Endothelial cell of umbilical vein (primary cell): ENCODE data around the gene KCNMB3. TPM values are rescaled to one million over a fixed set of nuclear protein-coding genes. Genes with fewer than 3 reads are reported as not detected.

Source experiments
- BruUV-seq: library from RNA; stranded (reverse); fragments of 400-500 nt; replicated peaks from 2 replicates; lab custom pipeline; 2021; lab: Mats Ljungman, UMichigan
- CTCF ChIA-PET: fragments of 300-600, 350-600 bp; sonication (Branson Sonifier 250); formaldehyde crosslinking; loops from one replicate; lab custom pipeline; 2021; ENCODE audit warnings: antibody characterized with exemption, inconsistent platforms; lab: Charles Lee
- POLR2A ChIA-PET: fragments of 300-600, 350-600 bp; sonication (Branson Sonifier 250); formaldehyde crosslinking; loops from one replicate; lab custom pipeline; 2021; ENCODE audit warnings: antibody characterized with exemption, inconsistent platforms; lab: Charles Lee
- DNase-seq: peaks from one replicate; pipeline ENCODE4 v3.0.0-alpha.2; 2011; ENCODE audit warnings: low read depth, low spot score
- FAIRE-seq: peaks from 2 replicates; lab custom pipeline; 2011; peaks lifted over from hg19 to GRCh38; lab: Jason Lieb, UNC
- H2AFZ ChIP-seq: 2 replicates; pipeline ENCODE4 v1.6.0; 2012; ENCODE audit warnings: low read depth, low read length, control low read depth, inconsistent platforms
- H3K27ac ChIP-seq: 2 replicates; pipeline ENCODE4 v1.5.1; 2011; ENCODE audit warnings: low read depth, mild to moderate bottlenecking, control low read depth, low read length, moderate library complexity; ENCODE audit not compliant: insufficient read depth
- H3K27me3 ChIP-seq, 2 experiments: 2 replicates each; pipeline versions ENCODE4 v1.6.0 to v1.6.1; 2011; ENCODE audit warnings: low read length in 2 of 2, mixed read lengths in 1 of 2; ENCODE audit not compliant: control insufficient read depth in 2 of 2, insufficient read depth in 2 of 2
- H3K36me3 ChIP-seq, 2 experiments: 2 replicates in 1 of 2; 3 replicates in 1 of 2; pipeline ENCODE4 v1.5.1; 2011; ENCODE audit warnings: low read length in 2 of 2, mild to moderate bottlenecking in 1 of 2, moderate library complexity in 1 of 2; ENCODE audit not compliant: control insufficient read depth in 2 of 2, insufficient read depth in 2 of 2; ENCODE audit errors: extremely low read depth in 1 of 2
- H3K4me1 ChIP-seq: 3 replicates; pipeline ENCODE4 v1.5.1; 2011; ENCODE audit warnings: mild to moderate bottlenecking, low read length; ENCODE audit not compliant: control insufficient read depth, insufficient read depth; ENCODE audit errors: extremely low read depth
- H3K4me2 ChIP-seq: 2 replicates; pipeline ENCODE4 v1.6.1; 2011; ENCODE audit warnings: low read length, control low read depth, mixed read lengths; ENCODE audit not compliant: insufficient read depth
- H3K4me3 ChIP-seq, 3 experiments: fragments of 200-600 bp in 1 of 3; sonication (generic), shearing (Covaris generic) in 1 of 3; replicated peaks in 1 of 3; 2 replicates each; pipeline ENCODE4 v1.5.1; 2011 to 2016; ENCODE audit warnings: control low read depth in 3 of 3, low read length in 3 of 3, mild to moderate bottlenecking in 2 of 3, inconsistent platforms in 1 of 3, low read depth in 1 of 3, moderate library complexity in 1 of 3; ENCODE audit not compliant: insufficient read depth in 1 of 3
- H3K79me2 ChIP-seq: 2 replicates; pipeline ENCODE4 v1.6.0; 2012; ENCODE audit warnings: low read length, inconsistent platforms; ENCODE audit not compliant: control insufficient read depth, insufficient read depth
- H3K9ac ChIP-seq: replicated peaks from 2 replicates; pipeline ENCODE3; 2011; ENCODE audit warnings: low read length, control low read depth; ENCODE audit not compliant: insufficient read depth; ENCODE audit errors: extremely low read depth
- H3K9me1 ChIP-seq: replicated peaks from 3 replicates; pipeline ENCODE4 v1.6.0; 2011; ENCODE audit warnings: mild to moderate bottlenecking, low read length; ENCODE audit not compliant: control insufficient read depth, insufficient read depth; ENCODE audit errors: extremely low read depth
- H3K9me3 ChIP-seq: replicated peaks from 2 replicates; pipeline ENCODE4 v1.5.1; 2012; ENCODE audit warnings: low read length, inconsistent platforms; ENCODE audit not compliant: control insufficient read depth, insufficient read depth
- H4K20me1 ChIP-seq: replicated peaks from 2 replicates; pipeline ENCODE3; 2011; ENCODE audit warnings: mild to moderate bottlenecking, low read length; ENCODE audit not compliant: control insufficient read depth, insufficient read depth; ENCODE audit errors: extremely low read depth
- CTCF ChIP-seq, 2 donors: IDR thresholded peaks; 1 replicate in 1 of 2; 2 replicates in 1 of 2; pipeline ENCODE4 v1.5.1; 2011; ENCODE audit warnings: low read length in 2 of 2, mild to moderate bottlenecking in 2 of 2, moderate library complexity in 2 of 2, control low read depth in 1 of 2, inconsistent platforms in 1 of 2, low read depth in 1 of 2; ENCODE audit not compliant: insufficient read depth in 1 of 2; ENCODE audit errors: extremely low read depth in 1 of 2
- EZH2 ChIP-seq: IDR thresholded peaks from 2 replicates; pipeline ENCODE4 v1.6.1; 2012; ENCODE audit warnings: borderline replicate concordance, low read depth, mild to moderate bottlenecking, moderate library complexity, low read length, inconsistent platforms; ENCODE audit not compliant: severe bottlenecking
- FOS ChIP-seq: IDR thresholded peaks from 2 replicates; pipeline ENCODE4 v1.6.1; 2011; ENCODE audit warnings: mild to moderate bottlenecking, low read length, moderate library complexity, borderline replicate concordance; ENCODE audit not compliant: insufficient read depth
- GATA2 ChIP-seq: IDR thresholded peaks from 2 replicates; pipeline ENCODE4 v1.7.0; 2011; ENCODE audit warnings: low read depth, mild to moderate bottlenecking, moderate library complexity, mixed read lengths, low read length; ENCODE audit not compliant: insufficient read length, insufficient read depth
- JUN ChIP-seq: IDR thresholded peaks from 2 replicates; pipeline ENCODE4 v1.6.1; 2011; ENCODE audit warnings: borderline replicate concordance, low read depth; ENCODE audit not compliant: insufficient read length, insufficient read depth
- MAX ChIP-seq: IDR thresholded peaks from 2 replicates; pipeline ENCODE4 v1.6.1; 2011; ENCODE audit not compliant: insufficient read depth, insufficient read length
- MYC ChIP-seq: IDR thresholded peaks from one replicate; pipeline ENCODE4 v1.6.1; 2011; ENCODE audit warnings: mild to moderate bottlenecking, low read depth, low read length
- POLR2A ChIP-seq: IDR thresholded peaks from 2 replicates; pipeline ENCODE4 v1.6.1; 2012; ENCODE audit warnings: low read depth, mild to moderate bottlenecking, control low read depth, low read length
- POLR2AphosphoS5 ChIP-seq: IDR thresholded peaks from 2 replicates; pipeline ENCODE4 v1.6.1; 2012; ENCODE audit warnings: low read depth, mild to moderate bottlenecking, control low read depth, low read length, moderate library complexity; ENCODE audit not compliant: insufficient read depth
- dilution Hi-C: fragments of 300-500 bp; cut with MboI; formaldehyde crosslinking; loops from one replicate; pipeline ENCODE4 v1.15.0; 2019; ENCODE audit warnings: low sequenced_read_pairs; ENCODE audit not compliant: extremely low pct_ligation_motif_present
- intact Hi-C: fragments of 100-400 bp; cut with micrococcal nuclease; formaldehyde crosslinking; loops from one replicate; pipeline ENCODE4 v1.10.0; 2022
- polyA plus RNA-seq, 4 experiments: library from polyadenylated mRNA; depleted of rRNA in 3 of 4; stranded (reverse) in 3 of 4; unstranded in 1 of 4; fragments of >200 nt; gene quantifications; 2 replicates each; pipeline versions ENCODE4 v1.2.1 to v1.2.3, GENCODE V29; 2011 to 2012; ENCODE audit warnings: missing spikeins in 1 of 4
- total RNA-seq: library from RNA; stranded (reverse); gene quantifications from 2 replicates; pipeline ENCODE4 v1.2.3, GENCODE V29; 2021

KCNMB3 gene
- total and polyA plus RNA-seq, 2 donors (not counting 3 experiments of a cell fraction or from before 2014, with no cell fraction given) = 1.2 to 1.7 TPM

GRCh38 chr3:179200790-179201189 lies 50.1 kb downstream of the KCNMB3 start:
- Histone ChIP-seq H3K9me1 (peaks cover 2% of the 10 kb centered on the region), H4K20me1 (no peaks in the 10 kb centered on the region), H3K27ac (no peak overlapping the region), H3K9ac (no peak overlapping the region), H3K4me2 (no peak overlapping the region), H3K4me1 (peaks cover 5% of the 10 kb centered on the region), H3K9me3 (no peaks in the 10 kb centered on the region), H3K4me3 (no peak overlapping the region), H3K36me3 (peaks cover 0 to 2% of the 10 kb centered on the region in 2 experiments), H3K27me3 (no peaks in the 10 kb centered on the region), H3K79me2 (peaks cover 10% of the 10 kb centered on the region), H2AFZ (no peak overlapping the region)
- dilution Hi-C loops = no loop called here
- intact Hi-C loops = no loop called here
- FAIRE-seq = no peak
- ChIA-PET POLR2A (no interaction called here), CTCF (no interaction called here)
- TF ChIP-seq JUN (no peak), GATA2 (no peak), FOS (no peak), MYC (no peak), CTCF (IDR thresholded peaks at IDR 0.05; ENCODE audit: extremely low read depth in 1 of 2, insufficient read depth in 1 of 2, low read depth in 1 of 2, low read length in 2 of 2) (no peak), POLR2AphosphoS5 (no peak), EZH2 (no peak), POLR2A (no peak), MAX (no peak)
- DNase-seq = no peak
- BruUV-seq = no TSS peak
